NCI-H446 (cell line): Measurements from ENCODE around the gene FTH1.
"Not testable (repeated sequence)": the region's sequence is repeated elsewhere in the genome, so short reads cannot be mapped to it uniquely, and the experiment has no call there.

Experiments
- DNase-seq, 2 experiments: peaks; one replicate each; lab custom pipeline; 2025; lab: John Stamatoyannopoulos, UW

Gene FTH1

GRCh38 chr11:61978703-61979661 lies 11.5 kb upstream of the FTH1 start:
- peak in 1 of 2 experiments; percentile 8 for DNase-seq

GRCh38 chr11:61976813-61977475 lies 9.5 kb upstream of the FTH1 start:
- no peak for DNase-seq

GRCh38 chr11:61976420-61976800 lies 9.0 kb upstream of the FTH1 start:
- no peak for DNase-seq

GRCh38 chr11:61975638-61976419 lies 8.4 kb upstream of the FTH1 start:
- no peak for DNase-seq

GRCh38 chr11:61974766-61975631 lies 7.6 kb upstream of the FTH1 start:
- no peak for DNase-seq

- DNase-seq, result peak in 1 of 2 experiments; percentile 36
These were observed 6.2 kb upstream of the FTH1 start for GRCh38 chr11:61973476-61974162.

GRCh38 chr11:61972672-61973475 lies 5.4 kb upstream of the FTH1 start:
- no peak for DNase-seq

GRCh38 chr11:61972112-61972671 lies 4.8 kb upstream of the FTH1 start:
- no peak for DNase-seq

GRCh38 chr11:61971248-61972111 lies 4.0 kb upstream of the FTH1 start:
- peak; percentile 90 to 98 for DNase-seq

GRCh38 chr11:61969838-61970662 lies 2.6 kb upstream of the FTH1 start:
- no peak for DNase-seq

GRCh38 chr11:61969391-61969758 lies 1.9 kb upstream of the FTH1 start:
- no peak for DNase-seq

- DNase-seq, result no peak
These were observed 1.4 kb upstream of the FTH1 start for GRCh38 chr11:61968758-61969390.

GRCh38 chr11:61967924-61968757 lies 707 bp upstream of the FTH1 start:
- peak; percentile 44 to 58 for DNase-seq

- DNase-seq, result no peak
These were observed 709 bp downstream of the FTH1 start for GRCh38 chr11:61966734-61967115.

- DNase-seq, result not testable (repeated sequence)
These were observed 2.7 kb downstream of the FTH1 start for GRCh38 chr11:61964666-61965271.

GRCh38 chr11:61964058-61964665 lies 3.3 kb downstream of the FTH1 start:
- no peak for DNase-seq
